ENCODE measurements around the gene CEP76.

Gene CEP76

DNA sequence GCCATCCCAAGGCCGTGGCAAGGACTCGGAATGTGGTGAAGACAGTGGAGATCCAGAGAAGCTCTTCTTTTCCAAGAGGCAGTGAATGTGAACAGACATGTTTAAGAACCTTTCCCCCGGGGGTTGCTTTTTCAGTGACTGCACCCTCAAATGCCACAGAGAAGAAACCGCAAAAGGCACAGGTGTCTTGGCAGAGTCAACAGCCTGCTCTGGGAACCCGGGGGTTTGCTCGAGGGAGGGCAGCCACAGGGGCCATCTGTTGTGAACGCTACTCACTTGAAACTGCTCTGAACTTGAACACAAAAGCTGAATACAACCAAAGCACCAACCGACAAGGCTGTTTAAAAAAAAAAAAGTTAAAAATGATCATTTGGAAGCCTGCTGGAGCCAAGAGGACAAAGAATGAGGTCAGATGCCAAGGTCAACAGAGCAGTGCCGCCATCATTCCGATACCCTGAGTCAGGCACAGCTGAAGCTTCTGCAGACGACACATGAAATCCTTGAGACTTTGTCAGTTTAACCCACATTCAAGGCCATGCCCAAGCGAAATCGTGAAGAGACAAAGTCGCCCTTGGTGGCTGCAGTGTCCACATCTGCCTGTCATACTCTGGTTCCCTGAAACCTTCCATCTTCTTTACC is 47.7 kb upstream of the CEP76 start:
- Histone ChIP-seq H3K4me1 (ENCODE audit: low read depth, poor library complexity, severe bottlenecking) (peaks cover 64% of the 10 kb centered on the region), H2AFZ (ENCODE audit: low read depth) (peak overlapping the region; percentile 52), H4K20me1 (ENCODE audit: insufficient read depth) (no peaks in the 10 kb centered on the region), H3K9ac (peak overlapping the region; percentile 61), H3K4me2 (peak overlapping the region; percentile 89), H3K27ac (peak overlapping the region; percentile 96), H3K79me2 (ENCODE audit: insufficient read depth, low read depth) (no peaks in the 10 kb centered on the region), H3K4me3 (IDR thresholded peaks at IDR 0.05; ENCODE audit: insufficient read depth, low read depth, low read length) (no peak overlapping the region), H3K27me3 (ENCODE audit: insufficient read depth, low read depth) (no peaks in the 10 kb centered on the region), H3K36me3 (ENCODE audit: insufficient read depth) (no peaks in the 10 kb centered on the region)
- TF ChIP-seq, protein P1, sequence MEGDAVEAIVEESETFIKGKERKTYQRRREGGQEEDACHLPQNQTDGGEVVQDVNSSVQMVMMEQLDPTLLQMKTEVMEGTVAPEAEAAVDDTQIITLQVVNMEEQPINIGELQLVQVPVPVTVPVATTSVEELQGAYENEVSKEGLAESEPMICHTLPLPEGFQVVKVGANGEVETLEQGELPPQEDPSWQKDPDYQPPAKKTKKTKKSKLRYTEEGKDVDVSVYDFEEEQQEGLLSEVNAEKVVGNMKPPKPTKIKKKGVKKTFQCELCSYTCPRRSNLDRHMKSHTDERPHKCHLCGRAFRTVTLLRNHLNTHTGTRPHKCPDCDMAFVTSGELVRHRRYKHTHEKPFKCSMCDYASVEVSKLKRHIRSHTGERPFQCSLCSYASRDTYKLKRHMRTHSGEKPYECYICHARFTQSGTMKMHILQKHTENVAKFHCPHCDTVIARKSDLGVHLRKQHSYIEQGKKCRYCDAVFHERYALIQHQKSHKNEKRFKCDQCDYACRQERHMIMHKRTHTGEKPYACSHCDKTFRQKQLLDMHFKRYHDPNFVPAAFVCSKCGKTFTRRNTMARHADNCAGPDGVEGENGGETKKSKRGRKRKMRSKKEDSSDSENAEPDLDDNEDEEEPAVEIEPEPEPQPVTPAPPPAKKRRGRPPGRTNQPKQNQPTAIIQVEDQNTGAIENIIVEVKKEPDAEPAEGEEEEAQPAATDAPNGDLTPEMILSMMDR (conservative IDR thresholded peaks at IDR 0.05; ENCODE audit: low read depth, low read length): no peak

- Histone ChIP-seq H3K27me3 (ENCODE audit: insufficient read depth, low read depth) (no peaks in the 10 kb centered on the region), H3K4me3 (IDR thresholded peaks at IDR 0.05; ENCODE audit: insufficient read depth, low read depth, low read length) (no peak overlapping the region), H3K9ac (no peak overlapping the region), H4K20me1 (ENCODE audit: insufficient read depth) (no peaks in the 10 kb centered on the region), H3K4me2 (peak overlapping the region; percentile 89), H2AFZ (ENCODE audit: low read depth) (no peak overlapping the region), H3K27ac (peak overlapping the region; percentile 96), H3K36me3 (ENCODE audit: insufficient read depth) (no peaks in the 10 kb centered on the region), H3K79me2 (ENCODE audit: insufficient read depth, low read depth) (no peaks in the 10 kb centered on the region), H3K4me1 (ENCODE audit: low read depth, poor library complexity, severe bottlenecking) (peaks cover 69% of the 10 kb centered on the region)
- TF ChIP-seq, protein P1 (conservative IDR thresholded peaks at IDR 0.05; ENCODE audit: low read depth, low read length): no peak
These were observed 46.6 kb upstream of the CEP76 start for GRCh38 chr18:12749121-12749520.

DNA sequence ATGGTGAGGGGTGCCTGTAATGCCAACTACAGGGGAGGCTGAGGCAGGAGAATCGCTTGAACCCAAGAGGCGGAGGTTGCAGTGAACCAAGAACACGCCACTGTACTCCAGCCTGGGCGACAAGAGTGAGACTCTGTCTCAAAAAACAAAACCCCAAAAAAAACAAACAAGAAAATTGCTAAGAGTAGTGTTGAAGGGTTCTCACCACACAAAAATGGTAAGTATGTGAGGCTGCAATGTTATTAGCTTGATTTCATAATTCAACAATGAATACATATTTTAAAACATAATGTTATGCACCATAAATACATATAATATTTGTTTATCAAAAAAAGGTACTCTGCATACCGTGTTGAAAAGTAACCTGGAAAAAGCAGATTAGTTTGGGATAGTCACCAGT is 46.1 kb upstream of the CEP76 start:
- Histone ChIP-seq H3K27ac (no peak overlapping the region), H3K4me2 (peak overlapping the region; percentile 26; the same call in 1 of the 2 replicates), H3K79me2 (ENCODE audit: insufficient read depth, low read depth) (no peaks in the 10 kb centered on the region), H4K20me1 (ENCODE audit: insufficient read depth) (no peaks in the 10 kb centered on the region), H3K4me3 (IDR thresholded peaks at IDR 0.05; ENCODE audit: insufficient read depth, low read depth, low read length) (no peak overlapping the region), H3K27me3 (ENCODE audit: insufficient read depth, low read depth) (no peaks in the 10 kb centered on the region), H2AFZ (ENCODE audit: low read depth) (no peak overlapping the region), H3K9ac (no peak overlapping the region), H3K4me1 (ENCODE audit: low read depth, poor library complexity, severe bottlenecking) (peaks cover 71% of the 10 kb centered on the region), H3K36me3 (ENCODE audit: insufficient read depth) (no peaks in the 10 kb centered on the region)
- TF ChIP-seq, protein P1 (conservative IDR thresholded peaks at IDR 0.05; ENCODE audit: low read depth, low read length): no peak

DNA sequence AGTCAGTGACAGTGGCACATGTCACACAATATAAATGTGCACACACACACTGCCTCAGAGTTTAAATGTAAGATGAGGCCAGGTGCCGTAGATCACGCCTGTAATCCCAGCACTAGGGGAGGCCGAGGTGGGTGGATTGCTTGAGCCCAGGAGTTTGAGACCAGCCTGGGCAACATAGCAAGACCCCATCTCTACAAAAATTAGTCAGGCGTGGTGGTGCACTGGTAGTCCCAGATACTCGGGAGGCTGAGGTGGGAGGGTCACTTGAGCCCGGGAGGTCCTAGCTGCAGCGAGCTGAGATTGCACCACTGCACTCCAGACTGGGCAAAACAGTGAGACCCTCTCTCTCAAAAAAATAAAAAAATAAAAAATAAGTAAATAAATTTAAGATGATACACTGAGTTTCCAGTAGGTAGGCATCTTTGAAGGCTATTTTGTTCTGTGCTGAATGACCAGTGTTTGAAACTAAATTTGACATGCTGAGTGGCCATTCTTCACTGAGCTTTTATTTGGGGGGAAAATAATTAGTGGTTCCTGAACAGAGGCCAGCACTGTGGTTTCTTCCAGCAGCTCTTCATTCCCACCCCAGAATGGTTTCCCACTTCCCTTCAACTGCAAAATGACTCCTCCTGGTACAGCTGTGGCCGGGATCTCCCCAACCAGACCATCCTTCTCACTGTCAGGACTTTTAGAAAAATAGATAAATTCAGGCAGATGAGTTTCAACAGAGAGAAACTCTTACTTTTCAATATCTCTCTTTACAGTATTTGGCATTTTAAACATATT is 45.2 kb upstream of the CEP76 start:
- Histone ChIP-seq H3K27me3 (ENCODE audit: insufficient read depth, low read depth) (no peaks in the 10 kb centered on the region), H3K4me1 (ENCODE audit: low read depth, poor library complexity, severe bottlenecking) (peaks cover 65% of the 10 kb centered on the region), H3K4me2 (peak overlapping the region; percentile 26), H4K20me1 (ENCODE audit: insufficient read depth) (no peaks in the 10 kb centered on the region), H2AFZ (ENCODE audit: low read depth) (no peak overlapping the region), H3K9ac (no peak overlapping the region), H3K79me2 (ENCODE audit: insufficient read depth, low read depth) (no peaks in the 10 kb centered on the region), H3K27ac (peak overlapping the region; percentile 33; the same call in 1 of the 2 replicates), H3K36me3 (ENCODE audit: insufficient read depth) (no peaks in the 10 kb centered on the region), H3K4me3 (IDR thresholded peaks at IDR 0.05; ENCODE audit: insufficient read depth, low read depth, low read length) (no peak overlapping the region)
- TF ChIP-seq, protein P1 (conservative IDR thresholded peaks at IDR 0.05; ENCODE audit: low read depth, low read length): no peak

Measured in KMS-11 (cell line).